Ishikawa (cell line): ENCODE data around the gene GDPD3.

Experiments
- CEBPB ChIP-seq: IDR thresholded peaks from 2 replicates; pipeline ENCODE4 v1.6.1; 2012
- CREB1 ChIP-seq: IDR thresholded peaks from 2 replicates; pipeline ENCODE4 v1.6.1; 2012; ENCODE audit warnings: low read depth
- EGR1 ChIP-seq: IDR thresholded peaks from 2 replicates; pipeline ENCODE4 v1.6.1; 2012
- EP300 ChIP-seq: IDR thresholded peaks from 2 replicates; pipeline ENCODE4 v1.6.1; 2012; ENCODE audit warnings: borderline replicate concordance
- FOXM1 ChIP-seq: IDR thresholded peaks from 2 replicates; pipeline ENCODE4 v1.6.1; 2012; ENCODE audit warnings: low read depth, borderline replicate concordance
- MAX ChIP-seq: IDR thresholded peaks from 2 replicates; pipeline ENCODE4 v1.6.1; 2012
- NFIC ChIP-seq: IDR thresholded peaks from 2 replicates; pipeline ENCODE4 v1.6.1; 2012
- RAD21 ChIP-seq: IDR thresholded peaks from 2 replicates; pipeline ENCODE4 v1.6.1; 2012; ENCODE audit warnings: low read depth
- TAF1 ChIP-seq: IDR thresholded peaks from 2 replicates; pipeline ENCODE4 v1.6.1; 2012; ENCODE audit warnings: low read depth, mild to moderate bottlenecking
- TCF12 ChIP-seq: IDR thresholded peaks from 2 replicates; pipeline ENCODE4 v1.6.1; 2012; ENCODE audit warnings: low read depth
- TEAD4 ChIP-seq: IDR thresholded peaks from 2 replicates; pipeline ENCODE4 v1.6.1; 2012
- USF1 ChIP-seq: IDR thresholded peaks from 2 replicates; pipeline ENCODE4 v1.6.1; 2012
- YY1 ChIP-seq: IDR thresholded peaks from 2 replicates; pipeline ENCODE4 v1.6.1; 2012; ENCODE audit warnings: low read depth
- ZBTB7A ChIP-seq: IDR thresholded peaks from 2 replicates; pipeline ENCODE4 v1.6.1; 2012; ENCODE audit warnings: low read depth
- TF ChIP-seq, protein P1 (sequence below): IDR thresholded peaks from 2 replicates; pipeline ENCODE4 v1.6.1; 2012; ENCODE audit warnings: low read depth, mild to moderate bottlenecking

The GDPD3 gene

DNA sequence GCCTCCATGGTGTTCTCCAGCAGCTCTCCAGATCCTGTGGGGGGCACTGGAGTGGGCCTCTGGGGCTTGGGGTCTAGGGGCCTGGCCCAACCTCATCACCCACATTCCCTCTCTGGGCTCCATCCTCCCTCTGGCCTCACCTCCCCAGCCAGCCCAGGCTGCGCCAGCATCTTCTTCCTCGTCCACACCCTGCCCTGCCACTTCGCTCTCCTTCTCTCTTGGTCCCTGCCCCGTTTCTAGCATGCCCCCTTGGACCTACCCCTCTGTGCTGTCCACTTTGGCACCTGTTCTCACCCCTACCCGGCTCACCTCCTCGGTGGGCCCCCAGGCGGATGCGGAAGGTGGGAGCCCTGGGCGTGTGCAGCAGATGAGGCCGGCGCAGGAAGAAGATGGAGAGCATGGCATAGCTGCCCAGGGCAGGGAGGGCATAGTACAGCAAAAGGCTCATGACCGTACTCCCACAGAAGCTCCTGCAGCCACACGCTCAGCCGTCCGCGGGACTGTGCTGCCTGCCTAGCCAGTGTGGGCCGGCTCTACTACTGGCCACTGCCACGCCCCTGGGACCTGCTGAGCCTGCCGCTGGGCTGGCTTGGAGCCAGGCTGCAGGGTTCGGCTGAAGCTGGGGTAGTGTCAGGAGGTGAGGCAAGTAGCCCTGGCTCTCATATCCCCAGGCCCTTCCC is at the start of gene GDPD3:
Gene GDPD3, minus strand, starts transcription at position 507 of the 680 bp plus-strand sequence. Its CDS starts 59 bp downstream, at position 448.
- TF ChIP-seq YY1 (no peak), RAD21 (no peak; the same call in 1 of the 2 replicates), USF1 (no peak), NFIC (peak; percentile 88), EGR1 (no peak), MAX (0 out of 2 replicates have a peak, but pooled peaks have one; percentile 42), TCF12 (0 out of 2 replicates have a peak, but pooled peaks have one; percentile 16), TEAD4 (no peak), CEBPB (no peak)

DNA sequence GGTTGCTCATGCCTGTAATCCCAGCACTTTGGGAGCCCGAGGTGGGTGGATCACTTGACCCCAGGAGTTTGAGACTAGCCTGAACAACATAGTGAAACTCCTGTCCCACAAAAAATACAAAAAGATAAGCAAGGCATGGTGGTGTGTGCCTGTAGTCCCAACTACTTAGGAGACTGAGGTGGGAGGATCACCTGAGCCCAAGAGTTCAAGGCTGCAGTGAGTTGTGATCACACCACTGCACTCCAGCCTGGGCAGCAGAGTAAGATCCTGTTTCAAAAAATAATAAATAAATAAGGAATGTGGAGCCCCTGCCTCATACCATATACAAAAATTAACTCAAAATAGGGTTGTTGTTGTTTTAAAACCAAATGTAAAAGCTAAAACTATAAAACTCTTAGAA is 43.9 kb upstream of the GDPD3 start:
- no peak for TF ChIP-seq TAF1
- TF ChIP-seq RAD21, result no peak
- no peak for TF ChIP-seq ZBTB7A
- no peak for TF ChIP-seq YY1
- TF ChIP-seq CREB1, result no peak
- TF ChIP-seq EGR1, result no peak
- no peak for TF ChIP-seq EP300
- no peak for TF ChIP-seq NFIC
- TF ChIP-seq, protein P1, sequence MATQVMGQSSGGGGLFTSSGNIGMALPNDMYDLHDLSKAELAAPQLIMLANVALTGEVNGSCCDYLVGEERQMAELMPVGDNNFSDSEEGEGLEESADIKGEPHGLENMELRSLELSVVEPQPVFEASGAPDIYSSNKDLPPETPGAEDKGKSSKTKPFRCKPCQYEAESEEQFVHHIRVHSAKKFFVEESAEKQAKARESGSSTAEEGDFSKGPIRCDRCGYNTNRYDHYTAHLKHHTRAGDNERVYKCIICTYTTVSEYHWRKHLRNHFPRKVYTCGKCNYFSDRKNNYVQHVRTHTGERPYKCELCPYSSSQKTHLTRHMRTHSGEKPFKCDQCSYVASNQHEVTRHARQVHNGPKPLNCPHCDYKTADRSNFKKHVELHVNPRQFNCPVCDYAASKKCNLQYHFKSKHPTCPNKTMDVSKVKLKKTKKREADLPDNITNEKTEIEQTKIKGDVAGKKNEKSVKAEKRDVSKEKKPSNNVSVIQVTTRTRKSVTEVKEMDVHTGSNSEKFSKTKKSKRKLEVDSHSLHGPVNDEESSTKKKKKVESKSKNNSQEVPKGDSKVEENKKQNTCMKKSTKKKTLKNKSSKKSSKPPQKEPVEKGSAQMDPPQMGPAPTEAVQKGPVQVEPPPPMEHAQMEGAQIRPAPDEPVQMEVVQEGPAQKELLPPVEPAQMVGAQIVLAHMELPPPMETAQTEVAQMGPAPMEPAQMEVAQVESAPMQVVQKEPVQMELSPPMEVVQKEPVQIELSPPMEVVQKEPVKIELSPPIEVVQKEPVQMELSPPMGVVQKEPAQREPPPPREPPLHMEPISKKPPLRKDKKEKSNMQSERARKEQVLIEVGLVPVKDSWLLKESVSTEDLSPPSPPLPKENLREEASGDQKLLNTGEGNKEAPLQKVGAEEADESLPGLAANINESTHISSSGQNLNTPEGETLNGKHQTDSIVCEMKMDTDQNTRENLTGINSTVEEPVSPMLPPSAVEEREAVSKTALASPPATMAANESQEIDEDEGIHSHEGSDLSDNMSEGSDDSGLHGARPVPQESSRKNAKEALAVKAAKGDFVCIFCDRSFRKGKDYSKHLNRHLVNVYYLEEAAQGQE, result no peak
- no peak for TF ChIP-seq FOXM1
- TF ChIP-seq USF1, result no peak
- TF ChIP-seq CEBPB, result no peak
- TF ChIP-seq TEAD4, result no peak

DNA sequence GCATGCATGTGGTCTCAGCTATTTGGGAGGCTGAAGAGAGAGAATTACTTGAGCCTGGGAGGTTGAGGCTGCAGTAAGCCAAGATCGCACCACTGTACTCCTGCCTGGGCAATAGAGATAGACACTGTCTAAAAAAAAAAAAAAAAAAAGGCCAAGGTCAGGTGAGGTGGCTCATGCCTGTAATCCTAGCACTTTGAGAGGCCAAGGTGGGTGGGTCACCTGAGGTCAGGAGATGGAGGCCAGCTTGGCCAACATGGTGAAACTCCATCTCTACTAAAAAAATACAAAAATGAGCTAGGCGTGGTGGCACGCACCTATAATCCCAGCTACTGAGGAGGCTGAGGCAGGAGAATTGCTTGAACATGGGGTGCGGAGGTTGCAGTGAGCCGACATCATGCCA is 41.9 kb upstream of the GDPD3 start:
- TF ChIP-seq ZBTB7A, result no peak
- TF ChIP-seq EGR1, result no peak
- no peak for TF ChIP-seq USF1
- TF ChIP-seq TAF1, result no peak
- no peak for TF ChIP-seq NFIC
- no peak for TF ChIP-seq FOXM1
- no peak for TF ChIP-seq EP300
- no peak for TF ChIP-seq CEBPB
- no peak for TF ChIP-seq TEAD4
- TF ChIP-seq, protein P1, result no peak

DNA sequence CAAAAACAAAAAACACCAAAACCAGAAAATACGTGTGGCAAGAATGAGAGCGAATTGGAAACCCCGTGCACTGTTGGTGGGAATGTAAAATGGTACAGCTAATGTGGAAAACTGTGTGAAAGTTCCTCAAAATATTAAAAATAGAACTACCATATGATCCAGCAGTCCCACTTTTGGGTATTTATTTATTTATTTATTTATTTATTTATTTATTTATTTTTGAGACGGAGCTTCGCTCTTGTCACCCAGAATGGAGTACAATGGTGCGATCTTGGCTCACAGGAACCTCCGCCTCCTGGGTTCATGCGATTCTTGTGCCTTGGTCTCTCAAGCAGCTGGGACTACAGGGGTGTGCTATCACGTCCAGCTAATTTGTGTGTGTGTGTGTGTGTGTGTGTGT is 39.2 kb upstream of the GDPD3 start:
- TF ChIP-seq TAF1, result no peak
- TF ChIP-seq CEBPB, result no peak
- TF ChIP-seq EGR1, result no peak
- no peak for TF ChIP-seq FOXM1
- no peak for TF ChIP-seq MAX
- no peak for TF ChIP-seq USF1
- TF ChIP-seq CREB1, result no peak
- TF ChIP-seq RAD21, result no peak
- no peak for TF ChIP-seq EP300
- TF ChIP-seq NFIC, result no peak
- no peak for TF ChIP-seq ZBTB7A
- TF ChIP-seq, protein P1, result no peak
- no peak for TF ChIP-seq TEAD4
- TF ChIP-seq TCF12, result no peak
- TF ChIP-seq YY1, result no peak
